Neuronal stem cell (in vitro differentiated cells): Measurements from ENCODE around the gene AP2M1.

ENCODE experiments used
- DNase-seq: peaks from one replicate; pipeline ENCODE4 v3.0.0-alpha.2; 2013; ENCODE audit warnings: low spot score
- H2AFZ ChIP-seq: one replicate; pipeline ENCODE4 v1.6.1; 2013; ENCODE audit warnings: mild to moderate bottlenecking, low read length, inconsistent platforms
- H2AK5ac ChIP-seq: 2 replicates; pipeline ENCODE4 v1.6.1; 2013; ENCODE audit warnings: low read depth, mild to moderate bottlenecking, inconsistent platforms, low read length, moderate library complexity, mixed read lengths
- H2BK120ac ChIP-seq: 2 replicates; pipeline ENCODE4 v1.6.1; 2013; ENCODE audit warnings: low read depth, mild to moderate bottlenecking, inconsistent platforms, low read length, moderate library complexity, mixed read lengths
- H2BK12ac ChIP-seq: one replicate; pipeline ENCODE4 v1.6.1; 2013; ENCODE audit warnings: low read length, inconsistent platforms
- H2BK15ac ChIP-seq: 2 replicates; pipeline ENCODE4 v1.6.1; 2013; ENCODE audit warnings: mild to moderate bottlenecking, low read length, inconsistent platforms, mixed read lengths
- H2BK5ac ChIP-seq: one replicate; pipeline ENCODE4 v1.6.1; 2013; ENCODE audit warnings: inconsistent platforms, mild to moderate bottlenecking, low read length, moderate library complexity
- H3K14ac ChIP-seq: one replicate; pipeline ENCODE4 v1.6.1; 2013; ENCODE audit warnings: low read length, inconsistent platforms
- H3K18ac ChIP-seq: 2 replicates; pipeline ENCODE4 v1.6.1; 2013; ENCODE audit warnings: low read length, inconsistent platforms
- H3K23ac ChIP-seq: 2 replicates; pipeline ENCODE4 v1.6.1; 2013; ENCODE audit warnings: low read depth, mild to moderate bottlenecking, mixed read lengths, low read length, inconsistent platforms; ENCODE audit not compliant: poor library complexity
- H3K27ac ChIP-seq: replicated peaks from 3 replicates; pipeline ENCODE4 v1.5.1; 2013; ENCODE audit warnings: low read length, inconsistent platforms
- H3K27me3 ChIP-seq, 3 experiments: 2 replicates each; pipeline ENCODE4 v1.6.1; 2013; ENCODE audit warnings: low read length in 3 of 3, mild to moderate bottlenecking in 2 of 3, inconsistent platforms in 1 of 3, low read depth in 1 of 3, mixed read lengths in 1 of 3, moderate library complexity in 1 of 3; ENCODE audit not compliant: control insufficient read depth in 3 of 3, insufficient read depth in 3 of 3
- H3K36me3 ChIP-seq, 2 donors: replicated peaks in 1 of 2; 2 replicates each; pipeline ENCODE4 v1.6.1; 2013; ENCODE audit warnings: low read length in 2 of 2; ENCODE audit not compliant: control insufficient read depth in 2 of 2, insufficient read depth in 2 of 2
- H3K4ac ChIP-seq: 2 replicates; pipeline ENCODE4 v1.6.1; 2013; ENCODE audit warnings: inconsistent platforms, mild to moderate bottlenecking, low read length, moderate library complexity
- H3K4me1 ChIP-seq, 2 donors: 1 replicate in 1 of 2; 2 replicates in 1 of 2; pipeline ENCODE4 v1.6.1; 2013; ENCODE audit warnings: low read length in 2 of 2, low read depth in 1 of 2; ENCODE audit not compliant: control insufficient read depth in 2 of 2, insufficient read depth in 1 of 2
- H3K4me2 ChIP-seq: one replicate; pipeline ENCODE4 v1.6.1; 2013; ENCODE audit warnings: mild to moderate bottlenecking, low read length, inconsistent platforms; ENCODE audit not compliant: insufficient read depth, poor library complexity, severe bottlenecking
- H3K4me3 ChIP-seq, 2 donors: 2 replicates each; pipeline ENCODE4 v1.5.1; 2013; ENCODE audit warnings: low read length in 2 of 2, mild to moderate bottlenecking in 2 of 2, inconsistent platforms in 1 of 2, moderate library complexity in 1 of 2
- H3K79me1 ChIP-seq: one replicate; pipeline ENCODE4 v1.6.1; 2013; ENCODE audit warnings: low read depth, mild to moderate bottlenecking, inconsistent platforms, low read length, moderate library complexity
- H3K9ac ChIP-seq: one replicate; pipeline ENCODE4 v1.6.1; 2013; ENCODE audit warnings: mild to moderate bottlenecking, low read depth, low read length, inconsistent platforms; ENCODE audit not compliant: poor library complexity
- H3K9me3 ChIP-seq, 2 donors: replicated peaks in 1 of 2; 2 replicates each; pipeline versions ENCODE3 to v1.6.1; 2013; ENCODE audit warnings: low read length in 2 of 2, mild to moderate bottlenecking in 2 of 2, inconsistent platforms in 1 of 2, low read depth in 1 of 2, mixed read lengths in 1 of 2, moderate library complexity in 1 of 2; ENCODE audit not compliant: control insufficient read depth in 2 of 2, insufficient read depth in 1 of 2
- H4K8ac ChIP-seq: one replicate; pipeline ENCODE4 v1.6.1; 2013; ENCODE audit warnings: low read depth, mild to moderate bottlenecking, inconsistent platforms, low read length, moderate library complexity
- H4K91ac ChIP-seq: one replicate; pipeline ENCODE4 v1.6.1; 2013; ENCODE audit warnings: low read length, low read depth, mild to moderate bottlenecking, inconsistent platforms; ENCODE audit not compliant: poor library complexity
- WGBS, 2 donors: extraction: QIAGEN DNeasy Blood & Tissue Kit; methylation state at CpG; one replicate each; pipeline ENCODE4 v1.1.7; 2013; ENCODE audit warnings: missing lambda C conversion rate in 2 of 2, mixed read lengths in 1 of 2; ENCODE audit not compliant: insufficient read length in 2 of 2, insufficient replicate concordance in 1 of 2; ENCODE audit errors: extremely low coverage in 2 of 2; 5-methylcytosine and 5-hydroxymethylcytosine counted together

The AP2M1 gene

GRCh38 chr3:184188080-184188479 is 13.4 kb downstream of the AP2M1 start:
- DNase-seq, result no peak
- peak overlapping the region; percentile 83 for H2BK5ac ChIP-seq
- no peaks in the 10 kb centered on the region for H3K9me3 ChIP-seq
- no peak overlapping the region for H3K18ac ChIP-seq
- peaks cover 17% of the 10 kb centered on the region for H3K79me1 ChIP-seq
- peak overlapping the region; percentile 29 for H3K23ac ChIP-seq
- peaks cover 44 to 76% of the 10 kb centered on the region in 2 donors for H3K36me3 ChIP-seq
- H3K4me2 ChIP-seq, result no peak overlapping the region
- H2BK120ac ChIP-seq, result no peak overlapping the region
- H2AK5ac ChIP-seq, result no peak overlapping the region
- no peak overlapping the region for H3K9ac ChIP-seq
- no peak overlapping the region for H2BK15ac ChIP-seq
- H4K91ac ChIP-seq, result no peak overlapping the region
- H3K14ac ChIP-seq, result no peak overlapping the region
- H2BK12ac ChIP-seq, result no peak overlapping the region
- no peak overlapping the region for H4K8ac ChIP-seq
- H3K27ac ChIP-seq, result no peak overlapping the region
- no peak overlapping the region for H3K4ac ChIP-seq
- peaks cover 4 to 7% of the 10 kb centered on the region in 2 donors for H3K4me1 ChIP-seq
- H3K4me3 ChIP-seq, result peak overlapping the region in 1 of 2 donors; percentile 21
- no peak overlapping the region for H2AFZ ChIP-seq
- no peaks in the 10 kb centered on the region for H3K27me3 ChIP-seq
- no CpG with 5 or more reads among the region's 17 CpGs for WGBS, 2 donors

DNA sequence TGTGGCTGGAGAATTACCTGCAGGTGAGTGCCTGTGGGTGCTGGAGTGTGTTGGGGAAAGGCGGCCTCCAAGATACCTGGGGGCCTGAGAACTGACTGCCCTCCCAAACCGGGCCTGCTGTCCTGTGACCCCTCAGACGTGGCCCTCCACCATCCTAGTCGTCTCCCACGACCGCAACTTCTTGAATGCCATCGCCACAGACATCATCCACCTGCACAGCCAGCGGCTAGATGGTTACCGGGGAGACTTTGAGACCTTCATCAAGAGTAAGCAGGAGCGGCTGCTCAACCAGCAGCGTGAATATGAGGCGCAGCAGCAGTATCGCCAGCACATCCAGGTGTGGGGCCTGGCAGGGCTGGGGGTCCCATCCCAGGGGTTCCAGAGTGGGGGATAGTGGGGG is 14.8 kb downstream of the AP2M1 start:
- Histone ChIP-seq H3K4me1 (peaks cover 4 to 7% of the 10 kb centered on the region in 2 donors), H3K4me3 (no peak overlapping the region), H3K27me3 (no peaks in the 10 kb centered on the region), H3K36me3 (peaks cover 46 to 76% of the 10 kb centered on the region in 2 donors), H3K4me2 (no peak overlapping the region), H3K79me1 (peaks cover 17% of the 10 kb centered on the region), H3K18ac (no peak overlapping the region), H2AFZ (no peak overlapping the region), H3K27ac (no peak overlapping the region), H3K14ac (no peak overlapping the region), H2BK15ac (no peak overlapping the region), H4K8ac (no peak overlapping the region), H2BK12ac (no peak overlapping the region), H2AK5ac (no peak overlapping the region), H3K4ac (no peak overlapping the region), H3K9me3 (no peaks in the 10 kb centered on the region), H2BK5ac (no peak overlapping the region), H2BK120ac (no peak overlapping the region), H3K9ac (no peak overlapping the region), H4K91ac (no peak overlapping the region), H3K23ac (no peak overlapping the region)
- WGBS, 2 donors, result no CpG with 5 or more reads among the region's 13 CpGs
- no peak for DNase-seq

DNA sequence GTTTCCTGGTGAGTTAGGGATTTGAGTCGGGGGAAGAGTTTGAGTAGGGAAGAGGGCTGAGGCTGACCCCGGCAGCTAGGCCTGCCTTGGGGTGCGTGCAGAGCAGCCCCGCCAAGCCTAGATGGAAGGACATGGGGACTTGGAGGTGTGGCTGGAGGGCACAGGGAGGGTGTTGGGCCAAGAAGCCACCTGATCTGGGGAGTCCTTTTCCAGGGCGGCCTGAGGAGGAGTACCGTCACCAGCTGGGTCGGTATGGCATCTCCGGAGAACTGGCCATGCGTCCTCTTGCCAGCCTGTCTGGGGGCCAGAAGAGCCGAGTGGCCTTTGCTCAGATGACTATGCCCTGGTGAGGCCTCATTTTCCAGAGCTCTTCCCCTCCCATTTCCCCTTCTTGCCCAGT is 18.2 kb downstream of the AP2M1 start:
- Histone ChIP-seq H3K18ac (no peak overlapping the region), H3K4ac (no peak overlapping the region), H3K4me1 (no peaks in the 10 kb centered on the region), H3K4me3 (no peak overlapping the region), H3K9me3 (no peaks in the 10 kb centered on the region), H3K27ac (no peak overlapping the region), H3K23ac (no peak overlapping the region), H3K27me3 (no peaks in the 10 kb centered on the region), H2BK120ac (no peak overlapping the region), H2BK5ac (no peak overlapping the region), H3K4me2 (no peak overlapping the region), H2AFZ (no peak overlapping the region), H3K79me1 (peaks cover 10% of the 10 kb centered on the region), H2AK5ac (no peak overlapping the region), H3K14ac (no peak overlapping the region), H4K8ac (no peak overlapping the region), H3K36me3 (peaks cover 45 to 73% of the 10 kb centered on the region in 2 donors), H2BK15ac (no peak overlapping the region), H4K91ac (no peak overlapping the region), H3K9ac (no peak overlapping the region), H2BK12ac (no peak overlapping the region)
- WGBS, 2 donors, result no CpG with 5 or more reads among the region's 10 CpGs
- no peak for DNase-seq

- Histone ChIP-seq H2BK12ac (no peak overlapping the region), H3K4me1 (no peaks in the 10 kb centered on the region), H3K27me3 (no peaks in the 10 kb centered on the region), H3K79me1 (peaks cover 6% of the 10 kb centered on the region), H3K23ac (no peak overlapping the region), H3K27ac (no peak overlapping the region), H4K91ac (no peak overlapping the region), H2BK120ac (no peak overlapping the region), H4K8ac (peak overlapping the region; percentile 82), H3K18ac (no peak overlapping the region), H2AFZ (no peak overlapping the region), H3K9ac (no peak overlapping the region), H3K9me3 (no peaks in the 10 kb centered on the region), H3K4me2 (no peak overlapping the region), H3K14ac (no peak overlapping the region), H3K4ac (no peak overlapping the region), H3K4me3 (no peak overlapping the region), H3K36me3 (peaks cover 36 to 62% of the 10 kb centered on the region in 2 donors), H2AK5ac (no peak overlapping the region), H2BK5ac (no peak overlapping the region), H2BK15ac (no peak overlapping the region)
- no peak for DNase-seq
- no CpG with 5 or more reads among the region's 9 CpGs for WGBS, 2 donors
These were observed 19.4 kb downstream of the AP2M1 start for GRCh38 chr3:184193991-184194539.
